COLO668 (cell line): Measurements from ENCODE around the gene BTBD19.

Experiments used
- DNase-seq: peaks from one replicate; lab custom pipeline; 2025; ENCODE audit not compliant: unreplicated experiment; lab: John Stamatoyannopoulos, UW

Gene BTBD19

GRCh38 chr1:44853201-44853600 is 44.9 kb downstream of the BTBD19 start:
- DNase-seq = no peak

- no peak for DNase-seq
Measured at GRCh38 chr1:44854970-44855369, 46.6 kb downstream of the BTBD19 start.

DNA sequence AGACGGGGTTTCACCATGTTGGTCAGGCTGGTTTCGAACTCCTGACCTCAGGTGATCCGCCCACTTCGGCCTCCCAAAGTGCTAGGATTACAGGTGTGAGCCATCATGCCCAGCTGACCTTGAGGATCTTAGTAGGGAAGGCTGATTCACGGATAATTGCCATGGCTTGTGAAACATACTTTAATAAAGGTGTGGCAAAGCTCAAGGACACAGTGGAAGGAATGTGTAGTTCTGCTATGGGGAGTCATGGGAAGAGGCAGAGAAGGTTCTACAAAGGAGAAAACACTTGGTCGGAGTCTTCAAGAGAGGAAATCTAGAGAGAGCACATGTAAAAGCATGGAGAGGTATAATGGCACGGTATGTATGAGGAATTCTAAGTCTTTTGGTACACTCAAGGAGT is 47.4 kb downstream of the BTBD19 start:
- DNase-seq = no peak

DNA sequence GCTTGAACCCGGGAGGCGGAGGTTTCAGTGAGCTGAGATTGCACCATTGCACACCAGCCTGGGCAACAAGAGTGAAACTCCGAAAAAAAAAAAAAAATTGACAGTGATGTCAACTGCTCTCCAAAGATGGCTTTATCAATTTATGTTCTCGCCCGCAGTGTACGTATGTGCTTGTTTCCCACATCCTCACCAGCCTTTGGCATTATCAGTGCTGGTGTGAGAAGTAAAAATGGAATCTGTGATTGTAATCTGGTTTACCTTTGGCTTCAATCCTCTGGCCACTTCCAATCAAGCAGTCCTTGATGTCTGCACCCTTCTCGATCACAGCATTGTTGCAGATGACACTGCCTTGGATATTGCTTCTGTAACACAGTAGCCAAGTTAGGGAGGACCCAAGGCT is 49.1 kb downstream of the BTBD19 start:
- DNase-seq = no peak

- no peak for DNase-seq
Measured at GRCh38 chr1:44860331-44860730, 52.0 kb downstream of the BTBD19 start.

DNA sequence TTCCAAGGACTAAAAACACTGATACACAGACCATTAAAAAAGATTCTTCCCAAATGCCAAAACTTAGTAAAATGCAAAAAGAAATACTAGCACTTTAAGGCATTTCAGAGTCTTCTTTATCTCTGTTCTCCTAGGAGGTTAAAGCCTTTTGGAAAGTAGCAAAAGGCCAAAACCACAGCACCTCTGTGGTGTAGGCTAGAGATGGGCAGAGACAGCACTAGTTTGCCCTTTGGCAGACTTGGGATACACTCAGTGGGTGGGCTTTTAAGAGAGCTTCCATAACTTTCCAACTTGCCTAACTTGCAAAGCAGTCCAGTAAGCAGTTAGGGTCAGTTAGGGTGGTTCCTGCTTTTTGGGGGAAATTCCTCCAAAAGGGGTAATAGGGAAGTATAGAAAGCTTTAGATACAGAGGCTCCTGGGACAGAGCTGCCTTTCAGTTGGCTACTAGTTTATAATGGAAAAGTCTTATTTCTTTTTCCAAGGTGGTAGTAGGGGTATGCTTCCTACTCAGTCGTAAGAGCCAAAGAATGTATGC is 52.6 kb downstream of the BTBD19 start:
- DNase-seq = no peak

- DNase-seq = no peak
Measured at GRCh38 chr1:44862829-44863401, 54.6 kb downstream of the BTBD19 start.
